HG03354 (cell line): Measurements from ENCODE around the gene MAGI1.
"Not testable (repeated sequence)": the region's sequence is repeated elsewhere in the genome, so short reads cannot be mapped to it uniquely, and the experiment has no call there.

Experiments
- ATAC-seq: cut with Tn5 transposase; IDR thresholded peaks from one replicate; pipeline ENCODE4 v1.9.1; 2021; ENCODE audit warnings: mild to moderate bottlenecking; ENCODE audit not compliant: unreplicated experiment, poor library complexity, severe bottlenecking

Gene MAGI1

DNA sequence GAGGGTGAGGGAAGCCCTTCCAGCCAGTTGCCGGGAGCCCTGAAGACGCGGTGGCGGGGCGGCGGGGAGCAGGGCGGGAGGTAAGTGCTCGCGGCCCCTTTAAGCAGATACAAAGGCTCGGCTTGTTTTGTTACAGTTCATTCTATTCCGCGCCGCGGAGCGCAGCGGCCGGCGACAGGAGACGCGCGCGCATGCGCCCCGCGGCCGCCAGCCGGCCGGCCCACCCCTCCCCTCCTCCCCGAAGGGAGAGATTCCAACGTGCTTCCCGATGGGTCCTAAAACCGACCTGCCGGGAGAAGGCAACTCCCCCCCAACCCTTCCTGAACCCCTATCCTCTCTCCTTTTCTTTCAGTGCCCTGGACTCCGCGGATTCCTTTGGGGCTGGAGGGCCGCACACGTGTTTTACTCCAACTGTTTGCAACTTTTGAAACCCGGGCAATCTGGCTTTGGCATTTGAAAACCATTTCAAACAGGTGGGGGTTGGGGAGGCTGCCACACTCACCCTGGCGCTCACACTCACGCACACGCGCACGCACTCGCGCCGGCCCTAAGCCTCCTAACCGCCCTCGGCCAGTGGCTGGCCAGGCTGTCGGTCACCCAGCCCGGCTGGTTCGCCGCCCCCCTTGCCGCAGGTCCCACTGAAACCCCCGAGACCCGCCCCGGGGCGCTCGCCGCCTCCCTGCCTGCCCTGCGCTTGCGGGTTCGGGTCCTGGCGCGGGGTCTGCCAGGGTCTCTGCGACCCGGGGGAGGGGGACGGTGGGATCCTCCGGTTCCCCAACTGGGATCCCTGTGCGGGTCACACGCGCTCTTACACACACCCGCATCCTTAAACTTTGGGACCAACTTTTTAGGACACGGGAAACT is at the start of gene MAGI1:
TSS of gene MAGI1 (minus strand) at position 193 of the 864 bp plus-strand sequence. CDS start 610 bp downstream, outside the sequence.
- peak; percentile 79 for ATAC-seq

GRCh38 chr3:66083784-66084213 is 45.1 kb upstream of the MAGI1 start:
- no peak for ATAC-seq

DNA sequence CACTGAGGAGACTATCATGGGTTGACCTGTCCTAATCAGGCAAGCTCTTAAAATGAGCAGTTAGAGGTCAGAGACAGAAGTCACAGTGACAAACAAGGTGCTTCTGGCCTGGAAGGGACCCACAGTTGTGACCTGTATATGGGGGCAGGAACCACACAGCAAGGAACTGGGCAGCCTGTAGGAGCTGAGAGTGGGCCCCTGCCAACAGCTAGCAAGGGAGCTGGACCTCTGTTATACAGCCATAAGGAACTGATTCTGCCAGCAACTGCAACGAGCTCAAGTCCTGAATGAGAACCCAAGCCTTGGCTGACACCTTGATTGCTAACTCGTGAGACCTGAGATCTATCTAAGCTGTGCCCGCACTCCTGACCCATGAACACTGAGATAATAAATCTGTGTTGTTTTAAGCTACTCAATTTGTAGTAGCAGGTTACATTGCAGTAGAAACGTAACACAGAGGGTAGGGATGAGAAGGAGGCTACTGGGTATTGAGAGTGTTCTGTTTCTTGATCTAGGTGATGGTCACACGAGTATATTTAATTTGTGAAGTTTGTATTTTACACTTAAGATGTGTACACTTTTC is 44.5 kb upstream of the MAGI1 start:
- ATAC-seq: no peak

GRCh38 chr3:66082679-66083078 is 44.0 kb upstream of the MAGI1 start:
- ATAC-seq: no peak

DNA sequence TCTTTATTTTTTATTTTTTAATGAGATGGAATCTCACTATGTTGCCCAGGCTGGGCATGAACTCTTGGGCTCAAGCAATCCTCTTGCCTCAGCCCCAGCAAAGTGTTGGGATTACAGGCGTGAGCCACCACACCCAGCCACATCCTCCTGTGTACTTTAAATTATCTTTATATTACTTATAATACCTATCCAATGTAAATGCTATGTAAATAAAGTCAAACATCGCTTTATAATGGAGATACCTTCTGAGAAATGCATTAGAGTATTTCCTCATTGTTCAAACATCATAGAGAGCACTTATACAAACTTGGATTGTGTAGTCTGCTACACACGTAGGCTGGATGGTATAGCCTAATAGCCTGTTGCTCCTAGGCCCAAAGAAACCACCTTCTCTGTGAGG is 41.4 kb upstream of the MAGI1 start:
- no peak for ATAC-seq

DNA sequence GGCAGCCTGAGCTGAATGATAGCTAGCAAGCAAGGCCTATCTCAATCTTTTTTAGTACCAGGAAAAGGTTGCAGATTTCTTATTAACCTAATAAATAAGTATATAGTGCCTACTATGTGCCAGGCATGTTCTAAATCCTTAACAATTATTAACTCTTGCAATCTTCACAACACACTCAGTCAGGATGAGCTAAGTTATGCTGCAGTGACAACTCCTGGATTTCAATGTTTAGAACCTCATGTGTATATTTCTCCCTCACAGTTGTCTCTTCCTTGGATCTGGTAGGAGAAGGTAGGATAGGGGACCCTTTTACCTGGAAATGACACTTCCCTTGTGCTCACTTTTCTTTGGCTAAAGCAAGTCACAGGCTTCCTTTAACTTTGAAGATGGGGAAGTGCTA is 39.3 kb upstream of the MAGI1 start:
- ATAC-seq: no peak

DNA sequence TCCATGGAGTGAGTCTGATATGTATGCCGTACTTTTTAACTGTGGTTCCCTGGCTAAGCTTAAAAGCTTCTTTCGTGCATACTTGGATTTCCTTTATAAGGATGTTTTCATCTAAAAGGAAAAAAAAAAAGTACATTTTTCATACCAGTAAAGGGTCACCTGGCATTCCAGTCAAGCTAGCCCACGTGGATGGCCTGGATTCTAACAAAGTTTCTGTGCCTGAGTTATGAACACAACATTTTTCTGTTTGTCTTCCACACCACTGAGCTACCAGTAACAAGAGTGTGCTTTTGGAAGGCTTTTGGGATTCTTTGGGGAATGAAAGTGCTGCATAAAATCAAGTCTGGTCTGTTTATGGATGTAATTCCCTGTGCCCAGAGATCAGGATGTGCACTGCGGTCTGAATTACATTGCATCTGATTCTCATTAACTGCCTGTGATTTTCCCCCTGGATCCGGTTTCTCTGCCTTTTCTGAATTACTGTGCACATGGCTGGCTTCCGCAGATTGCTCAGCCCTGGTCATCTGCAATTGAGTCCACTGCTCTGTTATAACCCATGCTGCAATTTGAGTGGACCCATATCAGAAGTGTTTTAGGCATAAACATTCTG is 38.2 kb upstream of the MAGI1 start:
- no peak for ATAC-seq

DNA sequence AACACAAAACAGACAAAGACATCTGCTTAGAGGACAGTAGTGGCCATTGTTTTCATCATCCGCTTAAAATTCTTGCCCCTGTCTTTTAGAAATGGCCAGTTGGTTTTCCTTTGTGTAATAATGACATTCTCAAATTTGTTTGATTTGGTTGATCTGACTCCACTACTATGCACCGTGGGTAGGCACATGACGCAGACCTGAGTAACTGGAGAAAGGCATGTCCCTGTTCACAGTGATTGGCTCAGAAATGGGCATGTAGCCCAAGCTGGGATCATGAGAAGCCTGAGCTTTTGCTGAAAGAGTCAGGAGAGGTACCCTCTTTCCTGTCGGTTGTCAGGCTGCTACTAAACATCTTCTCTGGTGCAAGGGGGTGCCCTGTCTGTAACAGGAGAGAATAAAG is 36.6 kb upstream of the MAGI1 start:
- no peak for ATAC-seq

- no peak for ATAC-seq
Measured at GRCh38 chr3:66073464-66074141, 34.9 kb upstream of the MAGI1 start.

- no peak for ATAC-seq
Measured at GRCh38 chr3:66068255-66068654, 29.5 kb upstream of the MAGI1 start.

- ATAC-seq: no peak
Measured at GRCh38 chr3:66066963-66067617, 28.4 kb upstream of the MAGI1 start.

GRCh38 chr3:66055289-66055688 is 16.6 kb upstream of the MAGI1 start:
- no peak for ATAC-seq

DNA sequence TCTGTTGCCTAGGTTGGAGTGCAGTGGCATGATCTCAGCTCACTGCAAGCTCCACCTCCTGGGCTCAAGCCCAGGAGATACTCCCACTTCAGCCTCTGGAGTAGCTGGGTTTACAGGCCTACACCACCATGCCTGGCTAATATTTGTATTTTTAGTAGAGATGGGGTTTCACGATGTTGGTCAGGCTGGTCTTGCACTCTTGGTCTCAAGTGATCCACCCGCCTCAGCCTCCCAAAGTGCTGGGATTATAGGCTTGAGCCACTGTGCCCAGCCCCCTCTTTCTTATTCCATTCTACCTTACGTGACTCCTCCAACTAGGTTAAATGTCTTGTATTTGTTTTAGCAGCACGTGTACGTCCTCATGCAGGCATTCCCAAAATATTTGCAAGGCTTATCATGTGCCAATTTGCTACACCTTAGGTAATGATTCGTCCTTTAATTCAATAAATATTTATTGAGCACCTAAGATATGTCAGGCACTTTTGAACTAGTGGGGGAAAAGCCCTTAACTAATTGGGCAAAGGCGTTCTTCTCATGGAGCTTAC is 14.9 kb upstream of the MAGI1 start:
- ATAC-seq: no peak

- no peak for ATAC-seq
Measured at GRCh38 chr3:66052721-66053549, 14.2 kb upstream of the MAGI1 start.

- no peak for ATAC-seq
Measured at GRCh38 chr3:66050821-66051220, 12.1 kb upstream of the MAGI1 start.

DNA sequence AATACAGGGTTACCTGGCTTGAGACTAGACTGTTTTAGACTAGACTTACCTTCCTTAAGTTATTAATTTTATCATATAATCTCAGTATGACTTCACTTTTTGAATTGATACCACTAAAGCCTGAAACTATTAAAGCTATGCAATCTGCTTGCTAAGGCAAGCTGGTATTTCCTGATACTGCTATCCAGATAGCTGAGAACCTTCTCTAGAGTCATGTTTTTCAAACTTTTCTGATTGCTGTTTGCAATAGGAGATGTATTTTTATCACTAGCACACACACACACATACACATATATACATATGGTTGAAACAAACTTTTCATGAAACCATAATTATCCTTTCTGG is 9.3 kb upstream of the MAGI1 start:
- no peak for ATAC-seq

GRCh38 chr3:66047311-66048050 is 8.8 kb upstream of the MAGI1 start:
- ATAC-seq: no peak

DNA sequence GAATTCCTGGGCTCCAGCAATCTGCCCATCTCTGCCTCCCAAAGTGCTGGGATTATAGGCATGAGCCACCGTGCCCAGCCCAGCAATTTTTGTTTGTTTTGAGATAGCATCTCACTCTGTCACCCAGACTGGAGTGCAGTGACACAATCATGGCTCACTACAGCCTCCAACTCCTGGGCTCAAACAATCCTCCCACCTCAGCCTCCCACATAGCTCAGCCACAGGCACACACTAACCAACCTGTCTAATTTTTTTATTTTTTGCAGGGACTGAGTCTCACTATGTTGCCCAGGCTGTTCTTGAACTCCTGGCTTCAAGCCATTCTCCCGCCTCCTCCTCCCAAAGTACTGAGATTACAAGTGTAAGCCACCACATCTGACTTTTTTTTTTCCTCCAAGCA is 7.6 kb upstream of the MAGI1 start:
- not testable (repeated sequence) for ATAC-seq
